MM.1S (cell line): ENCODE measurements around the gene OSBP2.

Experiments
- DNase-seq: peaks from one replicate; pipeline ENCODE4 v3.0.0-alpha.2; 2015
- H2AFZ ChIP-seq: fragments of 300-600 bp; sonication (generic); 2 replicates; pipeline ENCODE4 v1.6.0; 2016; ENCODE audit warnings: antibody characterized with exemption, low read length
- H3F3A ChIP-seq: fragments of 300-600 bp; sonication (generic); 2 replicates; pipeline ENCODE4 v1.6.1; 2016; ENCODE audit warnings: mild to moderate bottlenecking, antibody characterized with exemption, low read length, moderate library complexity, mixed read lengths; ENCODE audit not compliant: insufficient read depth
- H3K27ac ChIP-seq: fragments of 300-600 bp; sonication (generic); 2 replicates; pipeline ENCODE4 v1.5.1; 2016; ENCODE audit warnings: mild to moderate bottlenecking, low read length
- H3K27me3 ChIP-seq: fragments of 300-600 bp; sonication (generic); replicated peaks from 2 replicates; pipeline ENCODE4 v1.6.0; 2016; ENCODE audit warnings: low read length; ENCODE audit not compliant: insufficient read depth
- H3K36me3 ChIP-seq: fragments of 300-600 bp; sonication (generic); replicated peaks from 2 replicates; pipeline ENCODE4 v1.6.1; 2016; ENCODE audit warnings: mild to moderate bottlenecking, low read length, mixed read lengths; ENCODE audit not compliant: insufficient read depth
- H3K4me1 ChIP-seq: fragments of 300-600 bp; sonication (generic); 2 replicates; pipeline ENCODE4 v1.6.1; 2016; ENCODE audit warnings: low read length, mixed read lengths
- H3K4me2 ChIP-seq: fragments of 300-600 bp; sonication (generic); 2 replicates; pipeline ENCODE4 v1.6.0; 2016; ENCODE audit warnings: low read depth, low read length
- H3K4me3 ChIP-seq: fragments of 300-600 bp; sonication (generic); 2 replicates; pipeline ENCODE4 v1.5.1; 2016; ENCODE audit warnings: low read length, mixed read lengths
- H3K79me2 ChIP-seq: fragments of 300-600 bp; sonication (generic); 2 replicates; pipeline ENCODE4 v1.6.1; 2016; ENCODE audit warnings: mixed run types, low read length, mixed read lengths
- H3K9ac ChIP-seq: fragments of 300-600 bp; sonication (generic); 2 replicates; pipeline ENCODE4 v1.6.1; 2016; ENCODE audit warnings: low read length, mixed read lengths
- H3K9me2 ChIP-seq: fragments of 300-600 bp; sonication (generic); replicated peaks from 2 replicates; pipeline ENCODE4 v1.6.1; 2016; ENCODE audit warnings: mild to moderate bottlenecking, low read length, mixed read lengths; ENCODE audit not compliant: insufficient read depth
- H3K9me3 ChIP-seq: fragments of 300-600 bp; sonication (generic); replicated peaks from 2 replicates; pipeline ENCODE4 v1.6.1; 2016; ENCODE audit warnings: mild to moderate bottlenecking, low read length, mixed read lengths; ENCODE audit not compliant: insufficient read depth
- H4K20me1 ChIP-seq: fragments of 300-600 bp; sonication (generic); 2 replicates; pipeline ENCODE4 v1.6.1; 2016; ENCODE audit warnings: mild to moderate bottlenecking, low read length, moderate library complexity, mixed read lengths; ENCODE audit not compliant: insufficient read depth
- EZH2 ChIP-seq: fragments of 300-600 bp; sonication (generic); optimal IDR thresholded peaks from 2 replicates; pipeline ENCODE3; 2017; ENCODE audit warnings: low read depth, mild to moderate bottlenecking, antibody characterized with exemption, low read length, mixed read lengths
- EZH2phosphoT487 ChIP-seq: fragments of 300-600 bp; sonication (generic); IDR thresholded peaks from 2 replicates; pipeline ENCODE4 v1.6.1; 2018; ENCODE audit warnings: antibody characterized with exemption, low read length
- TF ChIP-seq, protein P1 (sequence below): fragments of 300-600 bp; sonication (generic); IDR thresholded peaks from 2 replicates; pipeline ENCODE4 v1.5.1; 2016; ENCODE audit warnings: antibody characterized with exemption, low read length, mixed read lengths

The OSBP2 gene

GRCh38 chr22:30855677-30856518 is 161.2 kb downstream of the OSBP2 start:
- no peak for TF ChIP-seq EZH2
- TF ChIP-seq, protein P1, sequence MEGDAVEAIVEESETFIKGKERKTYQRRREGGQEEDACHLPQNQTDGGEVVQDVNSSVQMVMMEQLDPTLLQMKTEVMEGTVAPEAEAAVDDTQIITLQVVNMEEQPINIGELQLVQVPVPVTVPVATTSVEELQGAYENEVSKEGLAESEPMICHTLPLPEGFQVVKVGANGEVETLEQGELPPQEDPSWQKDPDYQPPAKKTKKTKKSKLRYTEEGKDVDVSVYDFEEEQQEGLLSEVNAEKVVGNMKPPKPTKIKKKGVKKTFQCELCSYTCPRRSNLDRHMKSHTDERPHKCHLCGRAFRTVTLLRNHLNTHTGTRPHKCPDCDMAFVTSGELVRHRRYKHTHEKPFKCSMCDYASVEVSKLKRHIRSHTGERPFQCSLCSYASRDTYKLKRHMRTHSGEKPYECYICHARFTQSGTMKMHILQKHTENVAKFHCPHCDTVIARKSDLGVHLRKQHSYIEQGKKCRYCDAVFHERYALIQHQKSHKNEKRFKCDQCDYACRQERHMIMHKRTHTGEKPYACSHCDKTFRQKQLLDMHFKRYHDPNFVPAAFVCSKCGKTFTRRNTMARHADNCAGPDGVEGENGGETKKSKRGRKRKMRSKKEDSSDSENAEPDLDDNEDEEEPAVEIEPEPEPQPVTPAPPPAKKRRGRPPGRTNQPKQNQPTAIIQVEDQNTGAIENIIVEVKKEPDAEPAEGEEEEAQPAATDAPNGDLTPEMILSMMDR: no peak
- TF ChIP-seq EZH2phosphoT487: no peak
- Histone ChIP-seq H3K9ac (no peak overlapping the region), H3K27ac (no peak overlapping the region), H2AFZ (no peak overlapping the region), H3F3A (no peaks in the 10 kb centered on the region), H4K20me1 (no peaks in the 10 kb centered on the region), H3K9me3 (no peaks in the 10 kb centered on the region), H3K79me2 (no peaks in the 10 kb centered on the region), H3K27me3 (no peaks in the 10 kb centered on the region), H3K4me3 (no peak overlapping the region), H3K4me2 (no peak overlapping the region), H3K9me2 (no peaks in the 10 kb centered on the region), H3K4me1 (no peaks in the 10 kb centered on the region), H3K36me3 (no peaks in the 10 kb centered on the region)
- no peak for DNase-seq

- no peak overlapping the region for H3K27ac ChIP-seq
- no peak for DNase-seq
- H3K9me3 ChIP-seq: no peaks in the 10 kb centered on the region
These were observed 162.2 kb downstream of the OSBP2 start for GRCh38 chr22:30856741-30857502.

GRCh38 chr22:30857791-30858190 is 163.1 kb downstream of the OSBP2 start:
- no peak overlapping the region for H3K4me3 ChIP-seq
- H2AFZ ChIP-seq: no peak overlapping the region
- H3K9me3 ChIP-seq: no peaks in the 10 kb centered on the region
- no peaks in the 10 kb centered on the region for H3K9me2 ChIP-seq
- 0 out of 2 replicates have a peak, but pooled peaks cover 4% of the 10 kb centered on the region for H3K27me3 ChIP-seq
- H3K27ac ChIP-seq: no peak overlapping the region
- H3F3A ChIP-seq: no peaks in the 10 kb centered on the region
- TF ChIP-seq, protein P1: no peak
- TF ChIP-seq EZH2 (no peak), EZH2phosphoT487 (no peak)
- H3K9ac ChIP-seq: no peak overlapping the region
- DNase-seq: no peak
- H3K79me2 ChIP-seq: no peaks in the 10 kb centered on the region
- no peak overlapping the region for H3K4me2 ChIP-seq
- no peaks in the 10 kb centered on the region for H3K4me1 ChIP-seq
- H3K36me3 ChIP-seq: no peaks in the 10 kb centered on the region
- no peaks in the 10 kb centered on the region for H4K20me1 ChIP-seq

More at GRCh38 chr22:30856741-30857502, 162.2 kb downstream of the OSBP2 start:
- Histone ChIP-seq H2AFZ (no peak overlapping the region), H3K36me3 (no peaks in the 10 kb centered on the region), H3K4me3 (no peak overlapping the region), H3K4me2 (no peak overlapping the region), H3K79me2 (no peaks in the 10 kb centered on the region), H3K4me1 (no peaks in the 10 kb centered on the region), H3K27me3 (0 out of 2 replicates have a peak, but pooled peaks cover 4% of the 10 kb centered on the region), H4K20me1 (no peaks in the 10 kb centered on the region), H3K9ac (no peak overlapping the region), H3F3A (no peaks in the 10 kb centered on the region), H3K9me2 (no peaks in the 10 kb centered on the region)
- TF ChIP-seq, protein P1: no peak
- no peak for TF ChIP-seq EZH2phosphoT487
